SK-N-SH treated with all-trans-retinoic acid at 6 μM for 48 hours (cell line): ENCODE measurements around the gene TST.

Experiments used
- ATAC-seq: fragments of 200-7000 bp; cut with Tn5 transposase; 3 replicates; pipeline ENCODE4 v1.9.1; 2020; ENCODE audit warnings: mild to moderate bottlenecking, moderate library complexity
- BACH2 ChIP-seq: fragments of 250-450 bp; sonication (Bioruptor Pico); IDR thresholded peaks from 2 replicates; pipeline ENCODE4 v1.9.0; 2021; ENCODE audit warnings: mild to moderate bottlenecking, borderline replicate concordance
- CREB5 ChIP-seq: fragments of 250-450 bp; sonication (Bioruptor Pico); IDR thresholded peaks from 2 replicates; pipeline ENCODE4 v1.5.1; 2020; ENCODE audit warnings: low read depth, mild to moderate bottlenecking, moderate library complexity
- CSDC2 ChIP-seq: fragments of 250-450 bp; sonication (Bioruptor Pico); IDR thresholded peaks from 2 replicates; pipeline ENCODE4 v1.5.0; 2020; ENCODE audit warnings: mild to moderate bottlenecking, moderate library complexity
- CSRNP3 ChIP-seq: fragments of 250-450 bp; sonication (Bioruptor Pico); IDR thresholded peaks from 2 replicates; pipeline ENCODE4 v1.5.1; 2021; ENCODE audit warnings: mild to moderate bottlenecking, moderate library complexity
- ESRRG ChIP-seq: fragments of 250-450 bp; sonication (Bioruptor Pico); IDR thresholded peaks from 2 replicates; pipeline ENCODE4 v1.6.1; 2021; ENCODE audit warnings: mild to moderate bottlenecking
- GLIS3 ChIP-seq: fragments of 250-450 bp; sonication (Bioruptor Pico); IDR thresholded peaks from 2 replicates; pipeline ENCODE4 v1.5.0; 2020; ENCODE audit warnings: mild to moderate bottlenecking, moderate library complexity
- ISL1 ChIP-seq: fragments of 250-450 bp; sonication (Bioruptor Pico); IDR thresholded peaks from 2 replicates; pipeline ENCODE4 v2.1.2; 2022; ENCODE audit warnings: mild to moderate bottlenecking, moderate library complexity
- OSR1 ChIP-seq: fragments of 250-450 bp; sonication (Bioruptor Pico); IDR thresholded peaks from 2 replicates; pipeline ENCODE4 v1.8.0; 2022; ENCODE audit warnings: moderate library complexity, mild to moderate bottlenecking, inconsistent platforms
- PATZ1 ChIP-seq: fragments of 250-450 bp; sonication (Bioruptor Pico); IDR thresholded peaks from 2 replicates; pipeline ENCODE4 v1.8.0; 2020; ENCODE audit warnings: mild to moderate bottlenecking, moderate library complexity, borderline replicate concordance
- POU6F1 ChIP-seq: fragments of 250-450 bp; sonication (Bioruptor Pico); IDR thresholded peaks from 2 replicates; pipeline ENCODE4 v1.8.0; 2021; ENCODE audit warnings: low read depth, mild to moderate bottlenecking, moderate library complexity, borderline replicate concordance
- PPARA ChIP-seq: fragments of 250-450 bp; sonication (Bioruptor Pico); IDR thresholded peaks from 2 replicates; pipeline ENCODE4 v1.5.0; 2020; ENCODE audit warnings: mild to moderate bottlenecking, borderline replicate concordance
- RARB ChIP-seq: fragments of 250-450 bp; sonication (Bioruptor Pico); IDR thresholded peaks from 2 replicates; pipeline ENCODE4 v1.8.0; 2021; ENCODE audit warnings: mild to moderate bottlenecking, moderate library complexity
- SNAI2 ChIP-seq: fragments of 250-450 bp; sonication (Bioruptor Pico); IDR thresholded peaks from 2 replicates; pipeline ENCODE4 v1.5.0; 2020; ENCODE audit warnings: mild to moderate bottlenecking, moderate library complexity
- TCF4 ChIP-seq: fragments of 250-450 bp; sonication (Bioruptor Pico); IDR thresholded peaks from 2 replicates; pipeline ENCODE4 v1.8.0; 2021; ENCODE audit warnings: mild to moderate bottlenecking, moderate library complexity, borderline replicate concordance
- TOX ChIP-seq: fragments of 250-450 bp; sonication (Bioruptor Pico); IDR thresholded peaks from 2 replicates; pipeline ENCODE4 v1.8.0; 2021; ENCODE audit warnings: mild to moderate bottlenecking, moderate library complexity, borderline replicate concordance
- ZC3H10 ChIP-seq: fragments of 250-450 bp; sonication (Bioruptor Pico); IDR thresholded peaks from 2 replicates; pipeline ENCODE4 v1.5.1; 2021; ENCODE audit warnings: mild to moderate bottlenecking, moderate library complexity
- ZFP3 ChIP-seq: fragments of 250-450 bp; sonication (Bioruptor Pico); IDR thresholded peaks from 2 replicates; pipeline ENCODE4 v1.5.0; 2020; ENCODE audit warnings: mild to moderate bottlenecking, moderate library complexity
- ZFP30 ChIP-seq: fragments of 450-650 bp; formaldehyde crosslinking; IDR thresholded peaks from 2 replicates; pipeline ENCODE4 v1.5.0; 2022; ENCODE audit warnings: mild to moderate bottlenecking, moderate library complexity
- ZNF565 ChIP-seq: fragments of 450-650 bp; formaldehyde crosslinking; conservative IDR thresholded peaks from 2 replicates; pipeline ENCODE4 v1.5.0; 2020; ENCODE audit warnings: low read depth, mild to moderate bottlenecking, moderate library complexity
- ZNF8 ChIP-seq: fragments of 450-650 bp; formaldehyde crosslinking; IDR thresholded peaks from 2 replicates; pipeline ENCODE4 v1.5.0; 2020; ENCODE audit warnings: mild to moderate bottlenecking, moderate library complexity
- TF ChIP-seq, protein P1 (sequence below): fragments of 250-450 bp; sonication (Bioruptor Pico); IDR thresholded peaks from 2 replicates; pipeline ENCODE4 v1.5.0; 2020; ENCODE audit warnings: mild to moderate bottlenecking, moderate library complexity

TST gene

GRCh38 chr22:36999463-36999862 is 19.8 kb downstream of the TST start:
- TF ChIP-seq ISL1 (CRISPR knock-in tag) (no peak), TCF4 (CRISPR knock-in tag) (no peak), ZNF565 (CRISPR knock-in tag) (no peak), BACH2 (CRISPR knock-in tag) (no peak), ZFP30 (CRISPR knock-in tag) (no peak), PPARA (no peak), ZNF8 (CRISPR knock-in tag) (no peak), GLIS3 (CRISPR knock-in tag) (no peak), RARB (CRISPR knock-in tag) (no peak), CREB5 (CRISPR knock-in tag) (no peak), TOX (CRISPR knock-in tag) (no peak), POU6F1 (CRISPR knock-in tag) (no peak), PATZ1 (CRISPR knock-in tag) (no peak), ZC3H10 (no peak), SNAI2 (no peak), CSRNP3 (CRISPR knock-in tag) (no peak), ZFP3 (CRISPR knock-in tag) (no peak), OSR1 (no peak), CSDC2 (CRISPR knock-in tag) (no peak)
- TF ChIP-seq, protein P1, sequence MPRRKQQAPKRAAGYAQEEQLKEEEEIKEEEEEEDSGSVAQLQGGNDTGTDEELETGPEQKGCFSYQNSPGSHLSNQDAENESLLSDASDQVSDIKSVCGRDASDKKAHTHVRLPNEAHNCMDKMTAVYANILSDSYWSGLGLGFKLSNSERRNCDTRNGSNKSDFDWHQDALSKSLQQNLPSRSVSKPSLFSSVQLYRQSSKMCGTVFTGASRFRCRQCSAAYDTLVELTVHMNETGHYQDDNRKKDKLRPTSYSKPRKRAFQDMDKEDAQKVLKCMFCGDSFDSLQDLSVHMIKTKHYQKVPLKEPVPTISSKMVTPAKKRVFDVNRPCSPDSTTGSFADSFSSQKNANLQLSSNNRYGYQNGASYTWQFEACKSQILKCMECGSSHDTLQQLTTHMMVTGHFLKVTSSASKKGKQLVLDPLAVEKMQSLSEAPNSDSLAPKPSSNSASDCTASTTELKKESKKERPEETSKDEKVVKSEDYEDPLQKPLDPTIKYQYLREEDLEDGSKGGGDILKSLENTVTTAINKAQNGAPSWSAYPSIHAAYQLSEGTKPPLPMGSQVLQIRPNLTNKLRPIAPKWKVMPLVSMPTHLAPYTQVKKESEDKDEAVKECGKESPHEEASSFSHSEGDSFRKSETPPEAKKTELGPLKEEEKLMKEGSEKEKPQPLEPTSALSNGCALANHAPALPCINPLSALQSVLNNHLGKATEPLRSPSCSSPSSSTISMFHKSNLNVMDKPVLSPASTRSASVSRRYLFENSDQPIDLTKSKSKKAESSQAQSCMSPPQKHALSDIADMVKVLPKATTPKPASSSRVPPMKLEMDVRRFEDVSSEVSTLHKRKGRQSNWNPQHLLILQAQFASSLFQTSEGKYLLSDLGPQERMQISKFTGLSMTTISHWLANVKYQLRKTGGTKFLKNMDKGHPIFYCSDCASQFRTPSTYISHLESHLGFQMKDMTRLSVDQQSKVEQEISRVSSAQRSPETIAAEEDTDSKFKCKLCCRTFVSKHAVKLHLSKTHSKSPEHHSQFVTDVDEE (CRISPR knock-in tag): no peak
- no peak for ATAC-seq

- TF ChIP-seq CREB5 (CRISPR knock-in tag) (no peak), CSDC2 (CRISPR knock-in tag) (no peak), ISL1 (CRISPR knock-in tag) (no peak), OSR1 (no peak), RARB (CRISPR knock-in tag) (no peak), ZNF565 (CRISPR knock-in tag) (no peak), PATZ1 (CRISPR knock-in tag) (no peak), ZFP3 (CRISPR knock-in tag) (no peak), TOX (CRISPR knock-in tag) (no peak), ESRRG (CRISPR knock-in tag) (no peak), TCF4 (CRISPR knock-in tag) (no peak), SNAI2 (no peak)
- ATAC-seq: peak; percentile 34; the same call in 1 of the 3 replicates
Observed at GRCh38 chr22:36998620-36999351, 20.5 kb downstream of the TST start.
